Measurements from ENCODE around the gene DUSP28. TPM values are rescaled to one million over a fixed set of nuclear protein-coding genes. Genes with fewer than 3 reads are reported as not detected.

DUSP28 gene
- total RNA-seq, result 5.3 TPM
- long read RNA-seq, transcript DUSP28-202 (2 exons, 3,461 nt), result major isoform, 5 of 9 reads
- long read RNA-seq, partial matches to known transcripts, result 0 of 9 reads
- long read RNA-seq, other reads (novel, unspliced or antisense), result 1 of 9 reads

GRCh38 chr2:240560084-240560479 lies at the start of gene DUSP28:
TSS of gene DUSP28 (plus strand) at chr2:240560357. CDS start at chr2:240560685, 328 bp downstream.
- Histone ChIP-seq H3K4me1 (peaks cover 64% of the 10 kb centered on the region), H3K4me3 (peak within 1 kb of the TSS; percentile 98), H3K27me3 (no peaks in the 10 kb centered on the region), H3K9me3 (no peaks in the 10 kb centered on the region), H3K27ac (peak within 1 kb of the TSS; percentile 100), H3K36me3 (no peaks in the 10 kb centered on the region)
- no peak for TF ChIP-seq CTCF (IDR thresholded peaks at IDR 0.05)
- intact Hi-C loops (cut with DNase I), result no loop called here
- DNase-seq, result peak; percentile 98
- ATAC-seq, result peak; percentile 87

- H3K9me3 ChIP-seq, result no peaks in the 10 kb centered on the region
- H3K36me3 ChIP-seq, result no peaks in the 10 kb centered on the region
- intact Hi-C loops (cut with DNase I), result no loop called here
- no peak for TF ChIP-seq CTCF (IDR thresholded peaks at IDR 0.05)
- ATAC-seq, result no peak
- H3K4me1 ChIP-seq, result no peaks in the 10 kb centered on the region
- no peak overlapping the region for H3K27ac ChIP-seq
- H3K27me3 ChIP-seq, result no peaks in the 10 kb centered on the region
- no peak for DNase-seq
- H3K4me3 ChIP-seq, result no peak overlapping the region
These were observed 49.5 kb upstream of the DUSP28 start for GRCh38 chr2:240510513-240511210.

GRCh38 chr2:240511351-240512108 lies 48.6 kb upstream of the DUSP28 start:
- DNase-seq (no peak), ATAC-seq (no peak)
- intact Hi-C loops (cut with DNase I), result no loop called here

GRCh38 chr2:240512109-240512485 lies 48.1 kb upstream of the DUSP28 start:
- DNase-seq, result no peak

More at GRCh38 chr2:240511351-240512108, 48.6 kb upstream of the DUSP28 start:
- H3K4me3 ChIP-seq, result no peak overlapping the region
- no peaks in the 10 kb centered on the region for H3K4me1 ChIP-seq
- H3K9me3 ChIP-seq, result no peaks in the 10 kb centered on the region
- no peaks in the 10 kb centered on the region for H3K27me3 ChIP-seq
- TF ChIP-seq CTCF (IDR thresholded peaks at IDR 0.05), result no peak
- no peaks in the 10 kb centered on the region for H3K36me3 ChIP-seq
- no peak overlapping the region for H3K27ac ChIP-seq

More at GRCh38 chr2:240512109-240512485, 48.1 kb upstream of the DUSP28 start:
- no peak overlapping the region for H3K4me3 ChIP-seq
- H3K36me3 ChIP-seq, result no peaks in the 10 kb centered on the region
- no peaks in the 10 kb centered on the region for H3K27me3 ChIP-seq
- no peaks in the 10 kb centered on the region for H3K9me3 ChIP-seq
- no peaks in the 10 kb centered on the region for H3K4me1 ChIP-seq
- TF ChIP-seq CTCF (IDR thresholded peaks at IDR 0.05), result no peak
- intact Hi-C loops (cut with DNase I), result no loop called here
- no peak overlapping the region for H3K27ac ChIP-seq
- ATAC-seq, result no peak
